ENCODE measurements around the gene FYB1. TPM values are rescaled to one million over a fixed set of nuclear protein-coding genes. Genes with fewer than 3 reads are reported as not detected.
"Not testable (repeated sequence)": the region's sequence is repeated elsewhere in the genome, so short reads cannot be mapped to it uniquely, and the experiment has no call there.

Gene FYB1
- total RNA-seq, 4 donors from 2014 or later = 2.8 to 14.1 (median 11.9) TPM

- WGBS, 2 donors = 68 to 70% methylated on average over 7 of the region's 7 CpGs
Measured at GRCh38 chr5:39186722-39187539, 32.4 kb downstream of the FYB1 start.

GRCh38 chr5:39186289-39186688 lies 33.1 kb downstream of the FYB1 start:
- intact Hi-C loops (cut with DNase I) = no loop called here
- Histone ChIP-seq H3K9me3 (no peaks in the 10 kb centered on the region), H3K27ac (no peak overlapping the region), H3K4me1 (peaks cover 0 to 7% (median 0%) of the 10 kb centered on the region in 3 donors), H3K4me3 (no peak overlapping the region), H3K27me3 (no peaks in the 10 kb centered on the region), H3K36me3 (no peaks in the 10 kb centered on the region)
- TF ChIP-seq, protein P1, sequence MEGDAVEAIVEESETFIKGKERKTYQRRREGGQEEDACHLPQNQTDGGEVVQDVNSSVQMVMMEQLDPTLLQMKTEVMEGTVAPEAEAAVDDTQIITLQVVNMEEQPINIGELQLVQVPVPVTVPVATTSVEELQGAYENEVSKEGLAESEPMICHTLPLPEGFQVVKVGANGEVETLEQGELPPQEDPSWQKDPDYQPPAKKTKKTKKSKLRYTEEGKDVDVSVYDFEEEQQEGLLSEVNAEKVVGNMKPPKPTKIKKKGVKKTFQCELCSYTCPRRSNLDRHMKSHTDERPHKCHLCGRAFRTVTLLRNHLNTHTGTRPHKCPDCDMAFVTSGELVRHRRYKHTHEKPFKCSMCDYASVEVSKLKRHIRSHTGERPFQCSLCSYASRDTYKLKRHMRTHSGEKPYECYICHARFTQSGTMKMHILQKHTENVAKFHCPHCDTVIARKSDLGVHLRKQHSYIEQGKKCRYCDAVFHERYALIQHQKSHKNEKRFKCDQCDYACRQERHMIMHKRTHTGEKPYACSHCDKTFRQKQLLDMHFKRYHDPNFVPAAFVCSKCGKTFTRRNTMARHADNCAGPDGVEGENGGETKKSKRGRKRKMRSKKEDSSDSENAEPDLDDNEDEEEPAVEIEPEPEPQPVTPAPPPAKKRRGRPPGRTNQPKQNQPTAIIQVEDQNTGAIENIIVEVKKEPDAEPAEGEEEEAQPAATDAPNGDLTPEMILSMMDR (IDR thresholded peaks at IDR 0.05) = no peak
- TF ChIP-seq POLR2A (IDR thresholded peaks at IDR 0.05) = peak in 1 of 4 donors; percentile 24
- no peak for DNase-seq
- WGBS, 2 donors = 93 to 94% methylated on average over 2 of the region's 2 CpGs

More at GRCh38 chr5:39186722-39187539, 32.4 kb downstream of the FYB1 start:
- Histone ChIP-seq H3K27ac (no peak overlapping the region), H3K27me3 (no peaks in the 10 kb centered on the region), H3K4me1 (peaks cover 0 to 7% (median 0%) of the 10 kb centered on the region in 3 donors), H3K4me3 (no peak overlapping the region), H3K9me3 (no peaks in the 10 kb centered on the region), H3K36me3 (no peaks in the 10 kb centered on the region)
- intact Hi-C loops (cut with DNase I) = no loop called here
- no peak for TF ChIP-seq POLR2A (IDR thresholded peaks at IDR 0.05)
- TF ChIP-seq, protein P1 (IDR thresholded peaks at IDR 0.05) = no peak
- DNase-seq = no peak

GRCh38 chr5:39185761-39186160 lies 33.6 kb downstream of the FYB1 start:
- no peaks in the 10 kb centered on the region for H3K36me3 ChIP-seq
- no peak overlapping the region for H3K4me3 ChIP-seq
- H3K27ac ChIP-seq = peak overlapping the region in 1 of 4 donors; percentile 19
- TF ChIP-seq, protein P1 (IDR thresholded peaks at IDR 0.05) = no peak
- no peak for TF ChIP-seq POLR2A (IDR thresholded peaks at IDR 0.05)
- WGBS, 2 donors = 88 to 96% methylated on average over 9 of the region's 9 CpGs
- intact Hi-C loops (cut with DNase I) = no loop called here
- peaks cover 0 to 7% (median 0%) of the 10 kb centered on the region in 3 donors for H3K4me1 ChIP-seq
- H3K27me3 ChIP-seq = no peaks in the 10 kb centered on the region
- no peaks in the 10 kb centered on the region for H3K9me3 ChIP-seq
- DNase-seq = no peak

GRCh38 chr5:39179561-39179960 lies 39.8 kb downstream of the FYB1 start:
- H3K4me1 ChIP-seq; H3K9me3 ChIP-seq; intact Hi-C loops (cut with DNase I); H3K4me3 ChIP-seq; H3K27ac ChIP-seq; DNase-seq; H3K27me3 ChIP-seq; H3K36me3 ChIP-seq: not testable (repeated sequence)
- WGBS, 2 donors = 61 to 74% methylated on average over 3 of the region's 3 CpGs

DNA sequence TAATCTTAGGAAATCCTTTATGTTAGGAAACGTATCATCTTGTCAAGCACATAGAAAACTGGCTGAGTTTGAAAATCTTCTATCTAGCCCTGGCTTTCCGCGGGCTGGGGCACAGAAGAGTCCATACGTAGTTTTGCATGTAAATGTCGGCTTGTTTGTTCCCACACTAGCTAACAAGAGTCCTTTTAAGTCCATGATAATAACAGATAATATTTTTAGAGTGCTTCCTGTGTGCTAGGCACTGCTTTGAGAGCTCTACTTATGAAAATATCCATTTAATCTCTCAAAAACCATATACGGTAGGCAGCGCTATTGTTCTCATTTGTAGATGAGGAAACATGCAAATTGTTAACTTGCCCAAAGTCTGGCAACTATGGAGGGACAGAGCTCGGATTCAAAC lies 40.5 kb downstream of the FYB1 start:
- WGBS, 2 donors = 70% methylated on average over 7 to 8 of the region's 8 CpGs
- TF ChIP-seq, protein P1 (IDR thresholded peaks at IDR 0.05) = no peak
- TF ChIP-seq POLR2A (IDR thresholded peaks at IDR 0.05) = no peak
- peaks cover 0 to 9% (median 0%) of the 10 kb centered on the region in 3 donors for H3K4me1 ChIP-seq
- H3K27ac ChIP-seq = no peak overlapping the region
- H3K36me3 ChIP-seq = no peaks in the 10 kb centered on the region
- no peak for DNase-seq
- no peak overlapping the region for H3K4me3 ChIP-seq
- no peaks in the 10 kb centered on the region for H3K9me3 ChIP-seq
- intact Hi-C loops (cut with DNase I) = no loop called here
- H3K27me3 ChIP-seq = no peaks in the 10 kb centered on the region

Measured in esophagus squamous epithelium (tissue), 5 donors.